IMR-90 (cell line): ENCODE measurements around the gene ARPP21. TPM values are rescaled to one million over a fixed set of nuclear protein-coding genes. Genes with fewer than 3 reads are reported as not detected.

ENCODE experiments used
- ATAC-seq: fragments of 200-7000 bp; cut with Tn5 transposase; 2 replicates; pipeline ENCODE4 v1.9.1; 2020; ENCODE audit warnings: low read depth, mild to moderate bottlenecking, moderate library complexity
- BruUV-seq: library from RNA; stranded (reverse); fragments of 400-500 nt; replicated peaks from 2 replicates; lab custom pipeline; 2021; lab: Mats Ljungman, UMichigan
- CTCF ChIA-PET: fragments of 300-600 bp; formaldehyde crosslinking; extraction: SDS; loops from one replicate; lab custom pipeline; 2021; ENCODE audit warnings: antibody characterized with exemption; lab: Yijun Ruan, JAX
- POLR2A ChIA-PET: fragments of 300-600 bp; sonication (Branson Sonifier 250); formaldehyde crosslinking; loops from one replicate; lab custom pipeline; 2022; ENCODE audit warnings: antibody characterized with exemption; ENCODE audit not compliant: unreplicated experiment; lab: Charles Lee
- DNase-seq: peaks from one replicate; pipeline ENCODE4 v3.0.0; 2013
- H2AFZ ChIP-seq: replicated peaks from 2 replicates; pipeline ENCODE3; 2013; ENCODE audit warnings: low read length, mild to moderate bottlenecking; ENCODE audit not compliant: poor library complexity
- H2AK5ac ChIP-seq: 2 replicates; pipeline ENCODE4 v1.6.1; 2013; ENCODE audit warnings: low read depth, low read length, inconsistent platforms
- H2AK9ac ChIP-seq: replicated peaks from 2 replicates; pipeline ENCODE3; 2013; ENCODE audit warnings: mild to moderate bottlenecking, low read depth, low read length, moderate library complexity; ENCODE audit not compliant: poor library complexity
- H2BK120ac ChIP-seq: 2 replicates; pipeline ENCODE4 v1.6.1; 2013; ENCODE audit warnings: low read depth, low read length, inconsistent platforms
- H2BK15ac ChIP-seq: 3 replicates; pipeline ENCODE4 v1.6.1; 2013; ENCODE audit warnings: low read depth, low read length, inconsistent platforms
- H2BK20ac ChIP-seq: 2 replicates; pipeline ENCODE4 v1.6.1; 2013; ENCODE audit warnings: low read depth, mild to moderate bottlenecking, inconsistent platforms, low read length, moderate library complexity
- H2BK5ac ChIP-seq: 2 replicates; pipeline ENCODE4 v1.6.1; 2013; ENCODE audit warnings: mild to moderate bottlenecking, low read depth, low read length, inconsistent platforms; ENCODE audit not compliant: poor library complexity, severe bottlenecking
- H3K14ac ChIP-seq: replicated peaks from 2 replicates; pipeline ENCODE4 v1.6.1; 2013; ENCODE audit warnings: low read depth, low read length, inconsistent platforms
- H3K18ac ChIP-seq: 2 replicates; pipeline ENCODE4 v1.6.1; 2013; ENCODE audit warnings: low read depth, low read length, control low read depth
- H3K23ac ChIP-seq: 2 replicates; pipeline ENCODE4 v1.6.1; 2013; ENCODE audit warnings: low read depth, low read length, inconsistent platforms
- H3K27ac ChIP-seq: 2 replicates; pipeline ENCODE4 v1.5.1; 2013; ENCODE audit warnings: mild to moderate bottlenecking, control low read depth, low read length; ENCODE audit not compliant: insufficient read depth
- H3K27me3 ChIP-seq: 2 replicates; pipeline ENCODE4 v1.6.1; 2013; ENCODE audit warnings: low read length; ENCODE audit not compliant: control insufficient read depth, insufficient read depth
- H3K36me3 ChIP-seq: 2 replicates; pipeline ENCODE4 v1.6.1; 2013; ENCODE audit warnings: low read length, mixed read lengths; ENCODE audit not compliant: control insufficient read depth, insufficient read depth
- H3K4ac ChIP-seq: 2 replicates; pipeline ENCODE4 v1.6.1; 2013; ENCODE audit warnings: low read depth, low read length, inconsistent platforms
- H3K4me1 ChIP-seq: 2 replicates; pipeline ENCODE4 v1.6.1; 2013; ENCODE audit warnings: low read length, mixed read lengths; ENCODE audit not compliant: control insufficient read depth, insufficient read depth
- H3K4me2 ChIP-seq: 2 replicates; pipeline ENCODE4 v1.6.1; 2013; ENCODE audit warnings: low read depth, mild to moderate bottlenecking, control low read depth, low read length, moderate library complexity
- H3K4me3 ChIP-seq: 2 replicates; pipeline ENCODE4 v1.5.1; 2013; ENCODE audit warnings: low read depth, mild to moderate bottlenecking, control low read depth, low read length, moderate library complexity; ENCODE audit not compliant: insufficient read depth
- H3K56ac ChIP-seq: 2 replicates; pipeline ENCODE4 v1.6.1; 2013; ENCODE audit warnings: low read length, inconsistent platforms; ENCODE audit not compliant: insufficient read depth; ENCODE audit errors: extremely low read depth
- H3K79me1 ChIP-seq, 2 experiments: 2 replicates each; pipeline ENCODE4 v1.6.1; 2013; ENCODE audit warnings: low read length in 2 of 2, inconsistent platforms in 1 of 2, low read depth in 1 of 2
- H3K9ac ChIP-seq: 2 replicates; pipeline ENCODE4 v1.6.1; 2013; ENCODE audit warnings: low read depth, low read length, control low read depth
- H3K9me1 ChIP-seq: 2 replicates; pipeline ENCODE4 v1.6.1; 2013; ENCODE audit warnings: low read length, inconsistent platforms; ENCODE audit not compliant: insufficient read depth
- H3K9me3 ChIP-seq: 2 replicates; pipeline ENCODE4 v1.6.1; 2013; ENCODE audit warnings: low read length; ENCODE audit not compliant: control insufficient read depth, insufficient read depth
- H4K20me1 ChIP-seq: 2 replicates; pipeline ENCODE4 v1.6.1; 2013; ENCODE audit warnings: low read length, inconsistent platforms; ENCODE audit not compliant: insufficient read depth
- H4K5ac ChIP-seq: 2 replicates; pipeline ENCODE4 v1.6.1; 2013; ENCODE audit warnings: mild to moderate bottlenecking, low read depth, low read length, control low read depth
- H4K8ac ChIP-seq, 2 experiments: 2 replicates each; pipeline ENCODE4 v1.6.1; 2013; ENCODE audit warnings: low read depth in 2 of 2, low read length in 2 of 2, control low read depth in 1 of 2, inconsistent platforms in 1 of 2
- H4K91ac ChIP-seq: 2 replicates; pipeline ENCODE4 v1.6.1; 2013; ENCODE audit warnings: low read depth, low read length, inconsistent platforms; ENCODE audit not compliant: insufficient read depth
- BHLHE40 ChIP-seq: fragments of 150-350 bp; IDR thresholded peaks from 2 replicates; pipeline ENCODE4 v1.6.1; 2016; ENCODE audit warnings: mild to moderate bottlenecking, low read depth, low read length
- CEBPB ChIP-seq: IDR thresholded peaks from 2 replicates; pipeline ENCODE4 v1.6.1; 2012; ENCODE audit warnings: low read depth, low read length, improper control_type of control experiment
- CHD1 ChIP-seq: IDR thresholded peaks from 2 replicates; pipeline ENCODE4 v1.6.1; 2012; ENCODE audit warnings: low read depth, low read length, improper control_type of control experiment
- FOS ChIP-seq: fragments of 150-350 bp; IDR thresholded peaks from 2 replicates; pipeline ENCODE4 v1.6.1; 2016; ENCODE audit warnings: low read depth, low read length
- MAFK ChIP-seq: IDR thresholded peaks from 2 replicates; pipeline ENCODE4 v1.6.1; 2012; ENCODE audit warnings: low read depth, low read length, improper control_type of control experiment
- MAZ ChIP-seq: IDR thresholded peaks from 2 replicates; pipeline ENCODE4 v1.6.1; 2012; ENCODE audit warnings: low read depth, mild to moderate bottlenecking, low read length, improper control_type of control experiment, moderate library complexity, borderline replicate concordance
- MXI1 ChIP-seq: IDR thresholded peaks from 2 replicates; pipeline ENCODE4 v1.6.1; 2012; ENCODE audit warnings: low read depth, mild to moderate bottlenecking, low read length, moderate library complexity, borderline replicate concordance
- NFE2L2 ChIP-seq: fragments of 150-350 bp; IDR thresholded peaks from 2 replicates; pipeline ENCODE4 v1.6.1; 2016; ENCODE audit warnings: low read depth, mild to moderate bottlenecking, low read length
- RFX5 ChIP-seq: IDR thresholded peaks from 2 replicates; pipeline ENCODE4 v1.8.0; 2012; ENCODE audit warnings: low read depth, mild to moderate bottlenecking, low read length, moderate library complexity
- WGBS, 2 experiments: methylation state at CpG; one replicate each; pipeline versions ENCODE4 v1.1.5 to v1.1.7; 2013; ENCODE audit warnings: missing lambda C conversion rate in 2 of 2; ENCODE audit not compliant: insufficient read length in 1 of 2; ENCODE audit errors: extremely low coverage in 2 of 2; 5-methylcytosine and 5-hydroxymethylcytosine counted together
- dilution Hi-C: fragments of 300-500 bp; cut with HindIII; formaldehyde crosslinking; loops from one replicate; pipeline ENCODE4 v1.14.3; 2018; ENCODE audit warnings: low sequenced_read_pairs; ENCODE audit not compliant: unreplicated experiment
- in situ Hi-C: fragments of 300-500 bp; cut with MboI; formaldehyde crosslinking; loops from 3 replicates; pipeline ENCODE4 v1.14.3; 2019; ENCODE audit warnings: low sequenced_read_pairs, inconsistent platforms, mixed read lengths
- intact Hi-C: fragments of 100-400 bp; cut with micrococcal nuclease; formaldehyde crosslinking; loops from 2 replicates; pipeline ENCODE4 v1.10.0; 2022
- polyA plus RNA-seq, 3 experiments: library from polyadenylated mRNA; depleted of rRNA; stranded (reverse); fragments of >200 nt; gene quantifications; 2 replicates each; pipeline ENCODE4 v1.2.3, GENCODE V29; 2012; ENCODE audit warnings: low replicate concordance in 1 of 3
- total RNA-seq: library from RNA; depleted of rRNA; stranded (reverse); fragments of >200 nt; gene quantifications from 2 replicates; pipeline ENCODE4 v1.2.3, GENCODE V29; 2012
- TF ChIP-seq, protein P1 (sequence below): fragments of 150-350 bp; IDR thresholded peaks from 2 replicates; pipeline ENCODE4 v1.6.1; 2017; ENCODE audit warnings: mild to moderate bottlenecking, antibody characterized with exemption, low read length, low read depth
- TF ChIP-seq, protein P2 (sequence below): conservative IDR thresholded peaks from 2 replicates; pipeline ENCODE4 v1.5.1; 2012; ENCODE audit warnings: mild to moderate bottlenecking, low read depth, low read length, improper control_type of control experiment
- TF ChIP-seq, protein P3 (sequence below): fragments of 150-350 bp; IDR thresholded peaks from 2 replicates; pipeline ENCODE4 v1.6.1; 2016; ENCODE audit warnings: low read depth, mild to moderate bottlenecking, low read length, moderate library complexity, borderline replicate concordance

The ARPP21 gene
- total and polyA plus RNA-seq, 2 of the 4 experiments (the other 2 are of a cell fraction) = not detected

DNA sequence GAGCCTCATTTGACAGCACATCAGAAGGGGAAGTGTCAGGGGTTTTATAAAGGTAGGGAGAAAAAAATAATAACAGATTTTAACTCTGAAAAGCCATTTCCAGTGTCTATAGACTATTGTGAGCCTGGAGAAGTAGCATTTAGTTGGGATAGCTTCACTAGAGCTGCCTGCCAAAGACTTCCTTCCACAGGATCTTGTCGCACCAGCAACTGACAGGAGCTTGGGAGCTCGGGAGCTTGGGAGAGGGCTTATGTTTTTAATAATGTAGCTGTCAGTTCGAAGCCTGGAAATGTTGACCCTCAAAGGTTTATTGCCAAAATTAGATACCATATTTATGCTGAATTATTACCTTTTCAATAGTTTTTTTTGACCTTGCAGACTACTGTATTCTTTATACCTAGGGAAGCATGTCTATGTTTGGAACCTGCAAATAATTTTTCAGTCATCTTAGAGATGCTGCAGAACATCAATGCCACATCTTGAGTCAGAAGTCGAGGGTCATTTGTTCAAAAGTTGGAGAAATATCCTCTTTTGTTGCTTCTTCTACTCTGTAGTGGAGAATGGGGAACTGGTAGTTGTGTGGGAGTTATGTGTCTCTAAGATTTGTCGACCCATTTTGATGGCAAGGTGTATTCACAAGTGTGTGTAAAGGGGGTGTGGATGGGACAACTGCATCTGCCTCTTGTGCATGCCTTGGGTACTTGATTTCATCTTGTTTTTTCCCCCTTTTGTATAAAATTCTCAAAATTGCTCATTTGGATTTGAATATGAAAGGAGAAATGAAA lies 41.7 kb downstream of the ARPP21 start:
- ATAC-seq (no peak), DNase-seq (no peak)
- ChIA-PET POLR2A (interaction anchor here (0.5 kb wide), 1 partner anchor 22 kb away, joined by 3 read pairs; no protein-coding TSS in a partner anchor), CTCF (no interaction called here)
- Histone ChIP-seq H2BK5ac (no peak overlapping the region), H3K4me2 (no peak overlapping the region), H2BK15ac (no peak overlapping the region), H3K23ac (no peak overlapping the region), H3K4ac (no peak overlapping the region), H2BK120ac (no peak overlapping the region), H3K9me1 (no peaks in the 10 kb centered on the region), H3K27me3 (no peaks in the 10 kb centered on the region), H3K27ac (no peak overlapping the region), H3K9ac (no peak overlapping the region), H3K18ac (no peak overlapping the region), H2AFZ (no peak overlapping the region), H3K56ac (no peak overlapping the region), H2AK9ac (no peak overlapping the region), H3K4me3 (no peak overlapping the region), H3K36me3 (no peaks in the 10 kb centered on the region), H4K91ac (no peak overlapping the region), H3K14ac (no peak overlapping the region), H3K79me1 (no peaks in the 10 kb centered on the region), H4K8ac (no peak overlapping the region), H2BK20ac (no peak overlapping the region), H4K5ac (no peak overlapping the region), H2AK5ac (no peak overlapping the region), H3K4me1 (no peaks in the 10 kb centered on the region), H4K20me1 (no peaks in the 10 kb centered on the region), H3K9me3 (no peaks in the 10 kb centered on the region)
- in situ Hi-C loops (no loop called here), dilution Hi-C loops (no loop called here), intact Hi-C loops (no loop called here)
- WGBS, 2 experiments = no CpG with 5 or more reads among the region's 5 CpGs
- TF ChIP-seq, protein P1, sequence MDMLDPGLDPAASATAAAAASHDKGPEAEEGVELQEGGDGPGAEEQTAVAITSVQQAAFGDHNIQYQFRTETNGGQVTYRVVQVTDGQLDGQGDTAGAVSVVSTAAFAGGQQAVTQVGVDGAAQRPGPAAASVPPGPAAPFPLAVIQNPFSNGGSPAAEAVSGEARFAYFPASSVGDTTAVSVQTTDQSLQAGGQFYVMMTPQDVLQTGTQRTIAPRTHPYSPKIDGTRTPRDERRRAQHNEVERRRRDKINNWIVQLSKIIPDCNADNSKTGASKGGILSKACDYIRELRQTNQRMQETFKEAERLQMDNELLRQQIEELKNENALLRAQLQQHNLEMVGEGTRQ = no peak
- TF ChIP-seq MAFK (no peak), BHLHE40 (no peak), CEBPB (no peak), RFX5 (no peak), FOS (no peak), CHD1 (no peak), MAZ (no peak), NFE2L2 (no peak), MXI1 (no peak)
- TF ChIP-seq, protein P2, sequence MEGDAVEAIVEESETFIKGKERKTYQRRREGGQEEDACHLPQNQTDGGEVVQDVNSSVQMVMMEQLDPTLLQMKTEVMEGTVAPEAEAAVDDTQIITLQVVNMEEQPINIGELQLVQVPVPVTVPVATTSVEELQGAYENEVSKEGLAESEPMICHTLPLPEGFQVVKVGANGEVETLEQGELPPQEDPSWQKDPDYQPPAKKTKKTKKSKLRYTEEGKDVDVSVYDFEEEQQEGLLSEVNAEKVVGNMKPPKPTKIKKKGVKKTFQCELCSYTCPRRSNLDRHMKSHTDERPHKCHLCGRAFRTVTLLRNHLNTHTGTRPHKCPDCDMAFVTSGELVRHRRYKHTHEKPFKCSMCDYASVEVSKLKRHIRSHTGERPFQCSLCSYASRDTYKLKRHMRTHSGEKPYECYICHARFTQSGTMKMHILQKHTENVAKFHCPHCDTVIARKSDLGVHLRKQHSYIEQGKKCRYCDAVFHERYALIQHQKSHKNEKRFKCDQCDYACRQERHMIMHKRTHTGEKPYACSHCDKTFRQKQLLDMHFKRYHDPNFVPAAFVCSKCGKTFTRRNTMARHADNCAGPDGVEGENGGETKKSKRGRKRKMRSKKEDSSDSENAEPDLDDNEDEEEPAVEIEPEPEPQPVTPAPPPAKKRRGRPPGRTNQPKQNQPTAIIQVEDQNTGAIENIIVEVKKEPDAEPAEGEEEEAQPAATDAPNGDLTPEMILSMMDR = no peak
- TF ChIP-seq, protein P3, sequence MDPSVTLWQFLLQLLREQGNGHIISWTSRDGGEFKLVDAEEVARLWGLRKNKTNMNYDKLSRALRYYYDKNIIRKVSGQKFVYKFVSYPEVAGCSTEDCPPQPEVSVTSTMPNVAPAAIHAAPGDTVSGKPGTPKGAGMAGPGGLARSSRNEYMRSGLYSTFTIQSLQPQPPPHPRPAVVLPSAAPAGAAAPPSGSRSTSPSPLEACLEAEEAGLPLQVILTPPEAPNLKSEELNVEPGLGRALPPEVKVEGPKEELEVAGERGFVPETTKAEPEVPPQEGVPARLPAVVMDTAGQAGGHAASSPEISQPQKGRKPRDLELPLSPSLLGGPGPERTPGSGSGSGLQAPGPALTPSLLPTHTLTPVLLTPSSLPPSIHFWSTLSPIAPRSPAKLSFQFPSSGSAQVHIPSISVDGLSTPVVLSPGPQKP = no peak
- no TSS peak for BruUV-seq
